HL-60 (cell line): ENCODE measurements around the gene HS3ST5.

ENCODE experiments used
- POLR2AphosphoS5 ChIP-seq: IDR thresholded peaks from 2 replicates; pipeline ENCODE4 v1.6.1; 2012; ENCODE audit warnings: low read depth
- TF ChIP-seq, protein P1 (sequence below): IDR thresholded peaks from one replicate; pipeline ENCODE4 v1.5.1; 2011; ENCODE audit warnings: low read length, control low read depth, inconsistent platforms; ENCODE audit not compliant: insufficient read depth
- TF ChIP-seq, protein P2 (sequence below): IDR thresholded peaks from 2 replicates; pipeline ENCODE4 v1.6.1; 2012; ENCODE audit warnings: low read depth; ENCODE audit not compliant: insufficient replicate concordance

DNA sequence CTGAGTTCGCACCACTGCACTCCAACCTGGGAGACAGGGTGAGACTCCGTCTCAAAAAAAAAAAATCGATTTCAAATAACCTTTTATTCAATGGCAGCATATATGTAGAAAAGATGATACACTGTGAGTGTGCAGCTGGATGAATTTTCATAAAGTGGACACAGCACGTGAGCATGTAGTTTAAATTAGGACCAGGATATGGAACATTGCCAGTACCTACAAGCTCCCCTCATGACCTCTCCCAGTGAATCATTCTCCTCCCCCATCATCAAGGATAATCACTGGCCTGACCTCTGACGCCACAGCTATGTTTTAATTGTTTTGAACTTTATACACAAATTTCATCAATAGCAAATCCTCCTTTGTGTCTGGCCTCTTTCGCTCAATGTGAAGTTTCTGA is 318.1 kb downstream of the HS3ST5 start:
- TF ChIP-seq, protein P1, sequence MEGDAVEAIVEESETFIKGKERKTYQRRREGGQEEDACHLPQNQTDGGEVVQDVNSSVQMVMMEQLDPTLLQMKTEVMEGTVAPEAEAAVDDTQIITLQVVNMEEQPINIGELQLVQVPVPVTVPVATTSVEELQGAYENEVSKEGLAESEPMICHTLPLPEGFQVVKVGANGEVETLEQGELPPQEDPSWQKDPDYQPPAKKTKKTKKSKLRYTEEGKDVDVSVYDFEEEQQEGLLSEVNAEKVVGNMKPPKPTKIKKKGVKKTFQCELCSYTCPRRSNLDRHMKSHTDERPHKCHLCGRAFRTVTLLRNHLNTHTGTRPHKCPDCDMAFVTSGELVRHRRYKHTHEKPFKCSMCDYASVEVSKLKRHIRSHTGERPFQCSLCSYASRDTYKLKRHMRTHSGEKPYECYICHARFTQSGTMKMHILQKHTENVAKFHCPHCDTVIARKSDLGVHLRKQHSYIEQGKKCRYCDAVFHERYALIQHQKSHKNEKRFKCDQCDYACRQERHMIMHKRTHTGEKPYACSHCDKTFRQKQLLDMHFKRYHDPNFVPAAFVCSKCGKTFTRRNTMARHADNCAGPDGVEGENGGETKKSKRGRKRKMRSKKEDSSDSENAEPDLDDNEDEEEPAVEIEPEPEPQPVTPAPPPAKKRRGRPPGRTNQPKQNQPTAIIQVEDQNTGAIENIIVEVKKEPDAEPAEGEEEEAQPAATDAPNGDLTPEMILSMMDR = no peak
- no peak for TF ChIP-seq POLR2AphosphoS5
- TF ChIP-seq, protein P2, sequence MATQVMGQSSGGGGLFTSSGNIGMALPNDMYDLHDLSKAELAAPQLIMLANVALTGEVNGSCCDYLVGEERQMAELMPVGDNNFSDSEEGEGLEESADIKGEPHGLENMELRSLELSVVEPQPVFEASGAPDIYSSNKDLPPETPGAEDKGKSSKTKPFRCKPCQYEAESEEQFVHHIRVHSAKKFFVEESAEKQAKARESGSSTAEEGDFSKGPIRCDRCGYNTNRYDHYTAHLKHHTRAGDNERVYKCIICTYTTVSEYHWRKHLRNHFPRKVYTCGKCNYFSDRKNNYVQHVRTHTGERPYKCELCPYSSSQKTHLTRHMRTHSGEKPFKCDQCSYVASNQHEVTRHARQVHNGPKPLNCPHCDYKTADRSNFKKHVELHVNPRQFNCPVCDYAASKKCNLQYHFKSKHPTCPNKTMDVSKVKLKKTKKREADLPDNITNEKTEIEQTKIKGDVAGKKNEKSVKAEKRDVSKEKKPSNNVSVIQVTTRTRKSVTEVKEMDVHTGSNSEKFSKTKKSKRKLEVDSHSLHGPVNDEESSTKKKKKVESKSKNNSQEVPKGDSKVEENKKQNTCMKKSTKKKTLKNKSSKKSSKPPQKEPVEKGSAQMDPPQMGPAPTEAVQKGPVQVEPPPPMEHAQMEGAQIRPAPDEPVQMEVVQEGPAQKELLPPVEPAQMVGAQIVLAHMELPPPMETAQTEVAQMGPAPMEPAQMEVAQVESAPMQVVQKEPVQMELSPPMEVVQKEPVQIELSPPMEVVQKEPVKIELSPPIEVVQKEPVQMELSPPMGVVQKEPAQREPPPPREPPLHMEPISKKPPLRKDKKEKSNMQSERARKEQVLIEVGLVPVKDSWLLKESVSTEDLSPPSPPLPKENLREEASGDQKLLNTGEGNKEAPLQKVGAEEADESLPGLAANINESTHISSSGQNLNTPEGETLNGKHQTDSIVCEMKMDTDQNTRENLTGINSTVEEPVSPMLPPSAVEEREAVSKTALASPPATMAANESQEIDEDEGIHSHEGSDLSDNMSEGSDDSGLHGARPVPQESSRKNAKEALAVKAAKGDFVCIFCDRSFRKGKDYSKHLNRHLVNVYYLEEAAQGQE = no peak
